Measurements from ENCODE around the gene PIM1.
A peak's percentile ranks its signal among the peaks of the same experiment; 100 is the strongest.
"Not testable (repeated sequence)": the region's sequence is repeated elsewhere in the genome, so short reads cannot be mapped to it uniquely, and the experiment has no call there.

PIM1 gene

GRCh38 chr6:37171970-37172812 lies 2.2 kb downstream of the PIM1 start:
- peak overlapping the region; percentile 96 for H3K4me3 ChIP-seq (ENCODE audit: low read length)
- TF ChIP-seq ZNF274 (IDR thresholded peaks at IDR 0.05; ENCODE audit: low read depth, low read length), result no peak

GRCh38 chr6:37172912-37173492 lies 3.0 kb downstream of the PIM1 start:
- no peak for TF ChIP-seq ZNF274 (IDR thresholded peaks at IDR 0.05; ENCODE audit: low read depth, low read length)
- H3K4me3 ChIP-seq (ENCODE audit: low read length), result no peak overlapping the region; the same call in 1 of the 2 replicates

GRCh38 chr6:37173493-37174195 lies 3.7 kb downstream of the PIM1 start:
- TF ChIP-seq ZNF274 (IDR thresholded peaks at IDR 0.05; ENCODE audit: low read depth, low read length), result no peak
- no peak overlapping the region for H3K4me3 ChIP-seq (ENCODE audit: low read length)

- TF ChIP-seq ZNF274 (IDR thresholded peaks at IDR 0.05; ENCODE audit: low read depth, low read length), result no peak
- H3K4me3 ChIP-seq (ENCODE audit: low read length), result no peak overlapping the region
Observed at GRCh38 chr6:37174196-37174514, 4.2 kb downstream of the PIM1 start.

GRCh38 chr6:37174515-37175331 lies 4.8 kb downstream of the PIM1 start:
- TF ChIP-seq ZNF274 (IDR thresholded peaks at IDR 0.05; ENCODE audit: low read depth, low read length), result no peak

GRCh38 chr6:37175332-37176267 lies 5.6 kb downstream of the PIM1 start:
- no peak for TF ChIP-seq ZNF274 (IDR thresholded peaks at IDR 0.05; ENCODE audit: low read depth, low read length)
- H3K4me3 ChIP-seq (ENCODE audit: low read length), result no peak overlapping the region

More at GRCh38 chr6:37174515-37175331, 4.8 kb downstream of the PIM1 start:
- H3K4me3 ChIP-seq (ENCODE audit: low read length), result no peak overlapping the region

- no peak for TF ChIP-seq ZNF274 (IDR thresholded peaks at IDR 0.05; ENCODE audit: low read depth, low read length)
- H3K4me3 ChIP-seq (ENCODE audit: low read length), result no peak overlapping the region
Observed at GRCh38 chr6:37176268-37177076, 6.5 kb downstream of the PIM1 start.

GRCh38 chr6:37177077-37177934 lies 7.4 kb downstream of the PIM1 start:
- H3K4me3 ChIP-seq (ENCODE audit: low read length), result no peak overlapping the region
- no peak for TF ChIP-seq ZNF274 (IDR thresholded peaks at IDR 0.05; ENCODE audit: low read depth, low read length)

GRCh38 chr6:37177935-37178517 lies 8.1 kb downstream of the PIM1 start:
- H3K4me3 ChIP-seq (ENCODE audit: low read length), result no peak overlapping the region
- TF ChIP-seq ZNF274 (IDR thresholded peaks at IDR 0.05; ENCODE audit: low read depth, low read length), result no peak

GRCh38 chr6:37180075-37180474 lies 10.1 kb downstream of the PIM1 start:
- no peak for TF ChIP-seq ZNF274 (IDR thresholded peaks at IDR 0.05; ENCODE audit: low read depth, low read length)
- H3K4me3 ChIP-seq (ENCODE audit: low read length), result no peak overlapping the region

- not testable (repeated sequence) for H3K4me3 ChIP-seq (ENCODE audit: low read length)
Observed at GRCh38 chr6:37180610-37181009, 10.7 kb downstream of the PIM1 start.

Measured in GM08714 (cell line).